Right cardiac atrium (tissue), 5 donors: ENCODE data around the gene FAM83D. TPM values are rescaled to one million over a fixed set of nuclear protein-coding genes. Genes with fewer than 3 reads are reported as not detected.

Experiments used
- ATAC-seq, 2 donors: fragments of 200-7000 bp; cut with Tn5 transposase; one replicate each; pipeline versions ENCODE4 v1.8.0 to v1.9.1; 2020; ENCODE audit warnings: moderate library complexity in 2 of 2, mild to moderate bottlenecking in 1 of 2
- DNase-seq, 3 donors: peaks; one replicate each; pipeline ENCODE4 v3.0.0-alpha.2; 2020
- H3K27ac ChIP-seq: one replicate; pipeline ENCODE4 v1.5.1; 2013; ENCODE audit warnings: mild to moderate bottlenecking, low read length, control low read depth, moderate library complexity
- H3K27me3 ChIP-seq: one replicate; pipeline ENCODE4 v1.6.1; 2013; ENCODE audit not compliant: control insufficient read depth, insufficient read depth
- H3K4me1 ChIP-seq: one replicate; pipeline ENCODE4 v1.6.1; 2013; ENCODE audit warnings: low read length; ENCODE audit not compliant: control insufficient read depth, insufficient read depth
- H3K4me3 ChIP-seq: one replicate; pipeline ENCODE4 v1.5.1; 2013; ENCODE audit warnings: low read length, control low read depth
- H3K9me3 ChIP-seq: one replicate; pipeline ENCODE4 v1.6.1; 2013; ENCODE audit warnings: low read length; ENCODE audit not compliant: control insufficient read depth
- WGBS: extraction: QIAGEN DNeasy Blood & Tissue Kit; methylation state at CpG from one replicate; pipeline ENCODE4 v1.1.7; 2013; 5-methylcytosine and 5-hydroxymethylcytosine counted together
- intact Hi-C, 4 donors: fragments of 100-400 bp; cut with DNase I; formaldehyde crosslinking; loops; one replicate each; pipeline versions ENCODE4 v1.11.0 to v1.14.0; 2022 to 2023
- polyA plus RNA-seq: library from polyadenylated mRNA; stranded (reverse); fragments of 200-250 nt; gene quantifications from one replicate; pipeline ENCODE4 v1.2.3, GENCODE V29; 2013
- total RNA-seq, 4 donors: library from RNA; stranded (reverse); fragmentation: NEBNext Ultra II Directional; extraction: Animal tissue kit (Norgen Biotek cat#: 25700); gene quantifications; one replicate each; pipeline ENCODE4 v1.2.1, GENCODE V29; 2021
- donor health status: healthy with polysubstance abuse.
- donor health status: DM: no; HTN: yes; CAD: no.
- donor health status: DM: no; HTN: no; CAD: no.
- donor health status: DM: no; HTN: yes; CAD: no; lungs with severe emphysema.
- donor health status: DM: yes; HTN: yes; CAD: no.

The FAM83D gene
- total and polyA plus RNA-seq, 5 donors, result 0.62 to 0.95 (median 0.69) TPM

DNA sequence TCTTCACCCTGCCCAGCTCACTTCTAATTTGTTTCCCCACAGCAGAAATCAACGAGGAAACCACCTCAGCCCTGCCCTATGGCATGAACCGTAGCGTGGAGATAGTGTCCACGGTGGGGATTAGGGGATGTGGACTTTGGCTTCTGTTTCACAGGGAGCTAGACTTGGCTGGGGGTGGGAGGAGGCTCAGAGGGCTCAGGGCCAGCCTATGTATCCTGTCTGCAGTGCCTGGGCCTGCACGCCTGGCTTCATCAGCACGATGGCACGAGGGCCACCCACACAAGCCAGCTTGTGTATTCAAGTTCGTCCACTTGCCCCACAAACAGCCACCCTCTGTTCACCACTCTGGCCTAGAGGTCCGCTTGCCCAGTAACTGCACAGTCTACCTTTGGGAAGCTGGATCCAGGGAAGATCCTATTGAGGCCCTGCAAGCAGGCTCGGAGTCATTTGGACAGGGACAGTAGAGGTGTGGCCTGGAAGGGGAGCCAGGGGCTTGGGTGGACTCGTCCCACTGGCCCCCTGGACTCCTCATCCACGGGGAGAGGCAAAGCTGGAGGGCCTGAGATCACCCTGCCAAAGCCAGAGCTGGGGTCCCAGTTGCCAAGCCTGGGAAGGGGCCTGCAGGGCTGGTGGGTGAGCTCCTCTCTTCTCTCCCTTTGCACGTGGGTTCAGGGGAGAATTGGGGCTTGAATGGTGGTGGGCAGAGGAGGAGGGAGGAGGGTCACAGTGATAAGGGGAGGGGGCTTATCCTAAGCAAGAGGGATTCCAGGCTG lies 38.0 kb upstream of the FAM83D start:
- H3K4me3 ChIP-seq, result no peak overlapping the region
- ATAC-seq (peak; percentile 59 to 67), DNase-seq (peak in 1 of 3 donors; percentile 66)
- no peaks in the 10 kb centered on the region for H3K4me1 ChIP-seq
- H3K27me3 ChIP-seq, result no peaks in the 10 kb centered on the region
- H3K9me3 ChIP-seq, result no peaks in the 10 kb centered on the region
- intact Hi-C loops, result loop anchor here in 1 of 4 donors (10.0 kb wide), 1 partner anchor 73 kb away; no protein-coding TSS in a partner anchor
- no peak overlapping the region for H3K27ac ChIP-seq
- 69% methylated on average over 13 of the region's 13 CpGs for WGBS

DNA sequence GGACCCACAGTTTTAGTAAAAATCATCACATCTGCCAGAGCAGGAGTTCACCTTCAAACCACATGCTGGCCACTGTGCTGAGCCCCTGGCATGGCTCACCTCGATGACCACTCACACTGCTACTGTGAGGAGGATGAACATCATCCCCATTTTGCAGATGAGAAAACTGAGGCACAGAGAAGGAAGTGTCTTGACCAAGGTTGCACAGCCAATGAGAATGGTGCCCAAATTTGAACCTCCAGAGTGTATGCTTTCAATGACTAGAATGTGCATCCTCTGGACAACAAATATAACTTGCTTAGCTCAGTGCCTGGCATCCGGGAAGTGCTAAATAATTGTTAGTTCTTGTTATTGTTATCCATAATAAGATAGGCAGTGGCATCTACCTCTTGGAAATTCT lies 37.2 kb upstream of the FAM83D start:
- intact Hi-C loops, result loop anchor here in 1 of 4 donors (10.0 kb wide), 1 partner anchor 74 kb away; no protein-coding TSS in a partner anchor
- no peaks in the 10 kb centered on the region for H3K4me1 ChIP-seq
- no peak for ATAC-seq
- H3K9me3 ChIP-seq, result no peaks in the 10 kb centered on the region
- no peak overlapping the region for H3K4me3 ChIP-seq
- DNase-seq, result peak in 1 of 3 donors; percentile 14
- 87% methylated on average over 2 of the region's 2 CpGs for WGBS
- no peak overlapping the region for H3K27ac ChIP-seq
- H3K27me3 ChIP-seq, result no peaks in the 10 kb centered on the region

DNA sequence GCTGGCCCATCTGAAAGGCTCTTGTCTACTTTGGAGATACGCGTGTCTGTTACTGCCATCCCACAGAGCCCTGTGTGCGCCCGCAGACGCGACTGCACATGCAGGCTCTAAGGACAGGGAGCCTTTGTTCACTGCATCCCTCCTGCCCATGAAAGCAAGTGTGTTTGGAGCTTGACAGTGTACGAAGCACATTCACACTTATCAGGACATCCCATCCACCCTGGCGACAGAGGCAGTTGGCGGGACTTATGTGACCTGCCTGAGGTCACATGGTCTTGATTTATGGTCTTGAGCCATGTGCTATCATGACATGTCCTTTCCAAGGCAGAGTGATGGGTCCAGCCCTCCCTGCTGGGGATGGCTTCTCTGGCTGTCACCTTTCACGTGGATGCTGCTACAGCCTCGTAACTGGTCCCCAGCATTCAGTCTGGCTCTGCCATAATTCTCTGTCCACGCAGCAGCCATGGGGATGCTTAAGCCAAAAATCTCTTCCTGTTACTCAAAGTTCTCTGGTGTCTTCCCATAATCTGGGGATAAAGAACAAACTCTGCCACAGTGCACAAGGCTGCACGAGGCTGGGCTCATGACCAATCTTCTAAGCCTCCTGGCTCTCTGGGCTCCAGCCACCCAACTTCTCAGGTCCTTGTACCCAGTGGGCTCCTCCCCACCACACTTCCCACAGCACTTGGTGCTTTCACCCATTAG lies 36.3 kb upstream of the FAM83D start:
- H3K4me1 ChIP-seq, result no peaks in the 10 kb centered on the region
- intact Hi-C loops, result loop anchor here in 2 of 4 donors (5.0 to 10.0 kb wide), 2 partner anchors 75 to 243 kb away; no protein-coding TSS in a partner anchor
- 55% methylated on average over 13 of the region's 13 CpGs for WGBS
- peak in 1 of 3 donors; percentile 16 for DNase-seq
- no peaks in the 10 kb centered on the region for H3K27me3 ChIP-seq
- no peak overlapping the region for H3K4me3 ChIP-seq
- no peak for ATAC-seq
- H3K27ac ChIP-seq, result no peak overlapping the region
- H3K9me3 ChIP-seq, result no peaks in the 10 kb centered on the region

DNA sequence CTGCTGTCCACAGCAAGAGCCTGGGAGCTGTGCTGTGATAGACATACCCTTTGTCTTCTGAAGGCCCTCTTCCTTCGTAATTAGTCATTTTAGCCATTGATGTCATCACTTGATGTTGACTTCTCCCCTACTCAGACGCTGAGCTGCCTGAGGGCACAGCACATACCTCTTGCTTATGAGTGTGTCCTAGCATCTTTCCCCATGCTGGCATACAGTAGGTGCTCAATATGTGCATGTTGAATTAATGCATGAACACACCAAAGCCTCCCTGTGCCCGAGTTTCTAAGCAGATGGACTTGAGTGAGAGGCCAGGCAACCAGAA lies 35.8 kb upstream of the FAM83D start:
- WGBS, result 70% methylated on average over 3 of the region's 3 CpGs
- no peak for ATAC-seq
- intact Hi-C loops, result loop anchor here in 2 of 4 donors (5.0 kb wide), 1 partner anchor 243 kb away; no protein-coding TSS in a partner anchor
- Histone ChIP-seq H3K4me1 (no peaks in the 10 kb centered on the region), H3K4me3 (no peak overlapping the region), H3K9me3 (no peaks in the 10 kb centered on the region), H3K27me3 (no peaks in the 10 kb centered on the region), H3K27ac (no peak overlapping the region)
- DNase-seq, result no peak

DNA sequence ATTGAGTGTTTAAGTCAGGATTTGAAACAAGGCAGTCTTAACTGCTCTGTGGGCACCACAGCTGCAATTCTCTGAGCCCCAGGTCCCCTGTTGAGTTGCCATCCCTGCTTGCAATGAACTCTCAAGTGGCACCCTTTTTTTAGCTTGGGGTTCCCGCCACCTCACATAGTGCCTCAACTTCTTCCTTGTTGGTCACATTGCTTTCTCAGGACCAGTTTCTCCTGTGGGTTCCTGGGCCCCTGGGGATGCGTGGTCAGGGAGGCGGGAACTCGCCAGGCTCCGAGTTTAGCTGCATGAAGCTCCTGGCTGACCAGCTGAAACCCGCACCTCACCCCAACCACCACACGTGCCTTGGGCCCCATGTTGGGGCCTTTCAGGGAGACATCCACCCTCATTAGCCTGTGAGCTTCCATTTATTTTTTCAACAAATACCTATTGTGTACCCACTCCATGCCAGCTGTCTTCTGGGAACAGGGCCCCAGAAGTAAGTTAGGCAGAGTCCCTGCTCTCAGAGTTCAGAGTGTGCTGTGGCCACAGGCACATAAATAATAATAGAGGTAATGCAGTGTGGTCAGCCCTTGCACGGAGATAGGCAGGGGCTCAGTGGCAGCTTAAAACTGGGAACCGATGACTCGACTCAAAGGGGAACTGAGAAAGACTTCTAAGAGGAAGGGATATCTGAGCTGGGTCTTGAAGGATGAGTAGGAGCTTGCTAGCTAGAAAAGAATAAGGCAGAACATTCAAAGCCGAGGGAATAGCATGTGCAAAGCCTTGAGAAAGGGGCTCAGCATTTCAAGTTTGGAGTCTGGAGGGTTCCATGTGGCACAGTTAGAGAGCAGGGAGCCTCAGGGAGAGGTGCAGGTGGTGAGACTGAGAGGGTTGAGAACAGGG lies 33.9 kb upstream of the FAM83D start:
- no peaks in the 10 kb centered on the region for H3K27me3 ChIP-seq
- ATAC-seq, result no peak
- DNase-seq, result no peak
- 85% methylated on average over 11 of the region's 11 CpGs for WGBS
- intact Hi-C loops, result loop anchor here in 2 of 4 donors (5.0 kb wide), 1 partner anchor 245 kb away; no protein-coding TSS in a partner anchor
- H3K9me3 ChIP-seq, result no peaks in the 10 kb centered on the region
- H3K4me1 ChIP-seq, result no peaks in the 10 kb centered on the region
- no peak overlapping the region for H3K4me3 ChIP-seq
- no peak overlapping the region for H3K27ac ChIP-seq

DNA sequence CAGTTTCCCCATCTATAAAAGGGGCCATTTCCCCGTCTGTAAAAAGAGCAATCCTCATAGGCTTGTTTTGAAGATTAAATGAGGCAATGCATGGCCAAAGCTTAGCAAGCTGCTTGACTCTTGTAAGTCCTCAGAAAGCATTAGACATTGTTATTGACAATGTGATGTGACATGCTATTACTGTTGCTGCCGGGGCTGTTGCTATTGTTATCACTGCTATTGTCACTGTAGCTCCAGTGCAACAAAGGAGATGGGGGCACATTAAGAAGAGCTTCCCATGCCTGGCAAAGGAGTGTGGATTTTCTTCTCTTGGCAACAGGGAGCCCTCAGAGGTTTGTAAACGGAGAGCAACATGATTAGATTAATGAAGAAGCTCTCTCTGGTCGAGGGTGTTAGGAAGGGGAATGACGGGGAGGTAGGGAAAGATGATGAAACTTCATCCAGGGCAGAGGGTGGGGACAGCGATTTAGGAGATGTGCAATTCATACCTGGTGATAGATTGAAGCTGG lies 33.1 kb upstream of the FAM83D start:
- no peak for ATAC-seq
- 27% methylated on average over 6 of the region's 6 CpGs for WGBS
- DNase-seq, result no peak

DNA sequence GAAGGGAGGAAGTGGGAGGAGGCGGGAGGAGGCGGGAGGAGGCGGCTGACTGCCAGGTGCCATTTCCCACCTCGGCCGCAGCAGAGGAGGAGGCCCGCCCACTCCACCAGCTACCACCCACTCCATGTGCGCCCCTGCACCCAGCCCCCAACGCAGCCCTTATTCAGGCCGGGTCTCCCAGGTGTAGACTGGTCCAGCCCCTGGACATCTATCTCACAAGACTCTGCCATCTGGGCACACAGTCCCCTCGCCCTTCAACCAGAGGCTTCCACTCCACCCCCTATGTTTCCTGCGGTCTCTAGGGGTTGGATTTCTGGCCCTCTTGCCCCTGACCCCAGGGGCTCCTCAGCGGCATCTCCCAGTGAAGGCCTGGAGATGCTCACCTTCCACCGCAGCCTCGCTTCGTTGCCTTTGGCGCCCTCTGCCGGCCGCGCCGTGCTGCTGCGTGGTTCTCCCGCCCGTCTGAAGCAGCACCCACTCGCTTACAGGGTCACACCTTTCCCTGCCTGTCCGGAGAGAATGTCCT lies 32.6 kb upstream of the FAM83D start:
- 13% methylated on average over 25 of the region's 25 CpGs for WGBS
- ATAC-seq (peak; percentile 84 to 89), DNase-seq (peak; percentile 49 to 86 (median 83))
- Histone ChIP-seq H3K4me1 (no peaks in the 10 kb centered on the region), H3K9me3 (no peaks in the 10 kb centered on the region), H3K27ac (no peak overlapping the region), H3K4me3 (no peak overlapping the region), H3K27me3 (no peaks in the 10 kb centered on the region)
- intact Hi-C loops, result loop anchor here in 2 of 4 donors (5.0 kb wide), 1 partner anchor 246 kb away; no protein-coding TSS in a partner anchor

More for the DNA sequence above, 33.1 kb upstream of the FAM83D start:
- intact Hi-C loops, result loop anchor here in 2 of 4 donors (5.0 kb wide), 1 partner anchor 246 kb away; no protein-coding TSS in a partner anchor
- Histone ChIP-seq H3K4me3 (no peak overlapping the region), H3K4me1 (no peaks in the 10 kb centered on the region), H3K9me3 (no peaks in the 10 kb centered on the region), H3K27ac (no peak overlapping the region), H3K27me3 (no peaks in the 10 kb centered on the region)

DNA sequence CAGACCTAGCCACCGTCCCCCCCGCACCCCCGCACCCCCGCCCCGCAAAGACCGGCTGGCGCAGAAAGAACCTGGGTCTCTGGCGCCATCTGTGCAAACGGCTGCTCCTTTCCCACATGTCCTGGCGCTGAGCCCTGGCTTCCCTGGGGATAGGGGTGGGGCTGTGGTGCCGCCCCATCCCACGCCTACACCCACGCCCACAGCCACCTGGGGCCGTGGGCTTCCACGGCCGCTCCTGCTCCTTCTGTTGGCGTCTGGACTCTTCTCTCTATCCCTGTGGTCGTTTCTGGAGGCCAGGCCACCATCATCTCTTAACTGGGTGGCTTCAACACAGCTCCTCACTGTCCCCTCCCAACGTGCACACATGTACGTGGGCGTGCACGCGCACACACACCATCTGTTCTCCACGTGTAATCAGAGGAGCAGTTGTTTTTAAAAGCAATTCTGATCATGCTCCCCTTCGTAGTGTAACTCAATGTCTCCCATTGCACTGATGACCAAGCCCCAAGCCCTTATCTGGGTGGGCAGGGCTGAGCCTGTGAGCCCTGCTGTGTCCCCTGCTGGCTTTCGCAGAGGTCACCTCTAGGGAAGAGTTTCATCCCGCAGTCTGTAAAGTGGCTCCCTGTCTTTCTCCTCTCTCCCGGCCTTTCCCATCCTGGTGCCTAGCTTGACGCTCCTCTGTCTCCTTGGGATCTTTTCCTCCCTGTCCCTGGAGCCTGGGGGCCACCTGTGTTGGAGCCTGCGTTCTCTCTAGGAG lies 31.9 kb upstream of the FAM83D start:
- DNase-seq, result peak in 1 of 3 donors; percentile 43
- intact Hi-C loops, result loop anchor here in 2 of 4 donors (5.0 kb wide), 1 partner anchor 247 kb away; no protein-coding TSS in a partner anchor
- WGBS, result 18% methylated on average over 30 of the region's 30 CpGs
- H3K27ac ChIP-seq, result no peak overlapping the region
- H3K27me3 ChIP-seq, result no peaks in the 10 kb centered on the region
- H3K4me1 ChIP-seq, result no peaks in the 10 kb centered on the region
- no peak overlapping the region for H3K4me3 ChIP-seq
- ATAC-seq, result peak; percentile 50 to 75
- H3K9me3 ChIP-seq, result no peaks in the 10 kb centered on the region

DNA sequence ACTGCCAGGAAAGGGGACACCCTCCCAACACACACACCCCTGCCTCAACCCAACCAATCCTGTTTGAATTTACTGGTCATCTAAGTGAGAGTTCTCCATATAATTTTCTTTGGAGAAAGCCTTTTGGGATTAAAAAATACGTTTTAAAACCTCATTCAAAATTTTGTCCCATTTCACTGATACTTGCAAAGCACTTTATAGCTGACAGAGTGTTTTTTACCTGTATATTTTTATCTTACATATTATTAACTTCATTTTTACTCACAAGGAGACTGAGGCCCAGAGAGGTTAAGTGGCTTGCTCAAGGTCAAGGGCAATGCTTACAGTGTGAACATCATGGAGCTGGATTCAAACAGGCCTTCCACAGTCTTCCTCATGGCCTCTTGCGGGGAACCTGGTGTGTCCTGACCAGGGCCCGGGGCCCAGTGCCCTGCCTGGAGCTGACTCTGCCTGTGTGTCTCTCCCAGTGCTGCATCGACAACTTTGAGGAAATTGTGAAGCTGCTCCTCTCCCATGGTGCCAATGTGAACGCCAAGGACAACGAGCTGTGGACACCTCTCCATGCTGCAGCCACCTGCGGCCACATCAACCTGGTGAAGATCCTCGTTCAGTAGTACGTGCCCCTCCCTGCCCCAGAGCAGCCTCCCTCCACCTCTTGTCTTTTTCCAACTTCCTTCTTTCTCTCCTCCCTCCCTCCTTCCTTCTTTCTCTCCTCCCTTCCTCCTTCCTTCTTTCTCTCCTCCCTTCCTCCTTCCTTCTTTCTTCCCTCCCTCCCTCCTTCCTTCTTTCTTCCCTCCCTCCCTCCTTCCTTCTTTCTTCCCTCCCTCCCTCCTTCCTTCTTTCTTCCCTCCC lies 30.9 kb upstream of the FAM83D start:
- intact Hi-C loops, result loop anchor here in 1 of 4 donors (5.0 kb wide), 1 partner anchor 248 kb away; no protein-coding TSS in a partner anchor
- ATAC-seq, result no peak
- no peaks in the 10 kb centered on the region for H3K9me3 ChIP-seq

More for the DNA sequence above, 30.9 kb upstream of the FAM83D start:
- DNase-seq, result no peak
- WGBS, result 77% methylated on average over 9 of the region's 9 CpGs
- H3K27ac ChIP-seq, result no peak overlapping the region
- H3K27me3 ChIP-seq, result no peaks in the 10 kb centered on the region
- H3K4me3 ChIP-seq, result no peak overlapping the region
- H3K4me1 ChIP-seq, result no peaks in the 10 kb centered on the region
